HG03039 (cell line): ENCODE data around the gene RASA3.

Experiments
- ATAC-seq: cut with Tn5 transposase; IDR thresholded peaks from one replicate; pipeline ENCODE4 v1.9.1; 2021; ENCODE audit warnings: mild to moderate bottlenecking, moderate library complexity; ENCODE audit not compliant: unreplicated experiment

The RASA3 gene

GRCh38 chr13:113929628-113930615, 202.5 kb downstream of the RASA3 start:
- no peak for ATAC-seq

- ATAC-seq, result no peak
Observed at GRCh38 chr13:113928685-113929627, 203.5 kb downstream of the RASA3 start.
